Thyroid gland (tissue), 4 donors: ENCODE measurements around the gene TMEM95.

ENCODE experiments used
- CTCF ChIP-seq, 6 experiments: fragments of 200-600 bp in 3 of 6; fragments of 450-650 bp in 3 of 6; sonication (generic) in 3 of 6; IDR thresholded peaks; one replicate each; pipeline ENCODE4 v1.5.1; 2016 to 2019; ENCODE audit warnings: antibody characterized with exemption in 6 of 6, mild to moderate bottlenecking in 2 of 6, inconsistent platforms in 1 of 6, moderate library complexity in 1 of 6
- POLR2A ChIP-seq, 2 donors: fragments of 450-650 bp; IDR thresholded peaks; one replicate each; pipeline ENCODE4 v1.6.1; 2017; ENCODE audit warnings: antibody characterized with exemption in 2 of 2, mild to moderate bottlenecking in 2 of 2, moderate library complexity in 1 of 2

- TF ChIP-seq CTCF (IDR thresholded peaks at IDR 0.05): peak in 5 of 6 experiments; percentile 41 to 58 (median 48)
- no peak for TF ChIP-seq POLR2A (IDR thresholded peaks at IDR 0.05)
Observed at GRCh38 chr17:7323731-7324437, 31.1 kb upstream of the TMEM95 start.
